ENCODE results near the gene SLC1A1. TPM values are rescaled to one million over a fixed set of nuclear protein-coding genes. Genes with fewer than 3 reads are reported as not detected.
"Not testable (repeated sequence)": the region's sequence is repeated elsewhere in the genome, so short reads cannot be mapped to it uniquely, and the experiment has no call there.

Gene SLC1A1
- total RNA-seq, 1 donor from 2014 or later = 0.10 TPM

DNA sequence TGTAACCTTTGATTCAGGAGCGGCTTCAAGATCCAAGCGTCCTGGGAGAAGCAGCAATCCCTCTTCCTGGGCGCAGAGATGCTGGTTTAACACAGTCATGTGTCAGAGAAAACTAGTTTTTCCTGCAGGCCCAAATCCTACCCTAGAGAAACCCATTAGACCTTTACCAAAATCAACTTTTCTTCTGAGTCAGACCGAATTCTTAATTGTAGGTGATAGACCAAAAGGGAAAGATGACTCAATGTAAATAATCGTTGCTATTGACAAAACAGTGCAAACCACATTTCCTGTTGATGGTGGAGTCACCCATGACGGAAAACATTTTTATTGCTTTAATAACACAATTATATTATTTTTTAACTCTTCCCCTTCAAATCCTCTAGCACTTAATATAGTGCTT is 40.1 kb downstream of the SLC1A1 start:
- Mint-ChIP-seq H3K9me3 (ENCODE audit: unreplicated experiment) (peaks cover 2% of the 10 kb centered on the region), H3K27ac (ENCODE audit: unreplicated experiment) (no peak overlapping the region), H3K27me3 (ENCODE audit: unreplicated experiment) (no peaks in the 10 kb centered on the region), H3K4me1 (ENCODE audit: low read depth, unreplicated experiment) (no peaks in the 10 kb centered on the region), H3K36me3 (ENCODE audit: unreplicated experiment) (no peaks in the 10 kb centered on the region), H3K4me3 (ENCODE audit: unreplicated experiment) (no peak overlapping the region)
- TF ChIP-seq, protein P1, sequence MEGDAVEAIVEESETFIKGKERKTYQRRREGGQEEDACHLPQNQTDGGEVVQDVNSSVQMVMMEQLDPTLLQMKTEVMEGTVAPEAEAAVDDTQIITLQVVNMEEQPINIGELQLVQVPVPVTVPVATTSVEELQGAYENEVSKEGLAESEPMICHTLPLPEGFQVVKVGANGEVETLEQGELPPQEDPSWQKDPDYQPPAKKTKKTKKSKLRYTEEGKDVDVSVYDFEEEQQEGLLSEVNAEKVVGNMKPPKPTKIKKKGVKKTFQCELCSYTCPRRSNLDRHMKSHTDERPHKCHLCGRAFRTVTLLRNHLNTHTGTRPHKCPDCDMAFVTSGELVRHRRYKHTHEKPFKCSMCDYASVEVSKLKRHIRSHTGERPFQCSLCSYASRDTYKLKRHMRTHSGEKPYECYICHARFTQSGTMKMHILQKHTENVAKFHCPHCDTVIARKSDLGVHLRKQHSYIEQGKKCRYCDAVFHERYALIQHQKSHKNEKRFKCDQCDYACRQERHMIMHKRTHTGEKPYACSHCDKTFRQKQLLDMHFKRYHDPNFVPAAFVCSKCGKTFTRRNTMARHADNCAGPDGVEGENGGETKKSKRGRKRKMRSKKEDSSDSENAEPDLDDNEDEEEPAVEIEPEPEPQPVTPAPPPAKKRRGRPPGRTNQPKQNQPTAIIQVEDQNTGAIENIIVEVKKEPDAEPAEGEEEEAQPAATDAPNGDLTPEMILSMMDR (IDR thresholded peaks at IDR 0.05; ENCODE audit: partially characterized antibody, unreplicated experiment) = no peak
- DNase-seq = no peak

DNA sequence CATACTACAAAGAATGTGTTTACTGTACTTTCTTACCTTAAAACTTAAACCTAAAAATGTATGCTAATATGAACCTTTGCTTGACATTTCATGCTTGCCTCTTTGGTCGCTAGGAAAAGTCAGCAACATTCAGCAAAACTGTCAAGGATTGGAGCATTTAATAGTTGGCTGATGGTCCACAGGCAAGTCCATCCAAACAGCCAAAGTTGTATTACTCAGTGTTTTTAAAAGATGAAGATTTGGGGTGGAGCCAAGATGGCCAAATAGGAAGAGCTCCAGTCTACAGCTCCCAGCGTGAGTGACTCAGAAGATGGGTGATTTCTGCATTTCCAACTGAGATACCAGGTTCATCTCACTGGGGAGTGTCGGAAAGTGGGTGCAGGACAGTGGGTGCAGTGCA is 40.6 kb downstream of the SLC1A1 start:
- H3K9me3 Mint-ChIP-seq (ENCODE audit: unreplicated experiment); H3K4me1 Mint-ChIP-seq (ENCODE audit: low read depth, unreplicated experiment); H3K27ac Mint-ChIP-seq (ENCODE audit: unreplicated experiment); DNase-seq; H3K36me3 Mint-ChIP-seq (ENCODE audit: unreplicated experiment); H3K4me3 Mint-ChIP-seq (ENCODE audit: unreplicated experiment); H3K27me3 Mint-ChIP-seq (ENCODE audit: unreplicated experiment): not testable (repeated sequence)

DNA sequence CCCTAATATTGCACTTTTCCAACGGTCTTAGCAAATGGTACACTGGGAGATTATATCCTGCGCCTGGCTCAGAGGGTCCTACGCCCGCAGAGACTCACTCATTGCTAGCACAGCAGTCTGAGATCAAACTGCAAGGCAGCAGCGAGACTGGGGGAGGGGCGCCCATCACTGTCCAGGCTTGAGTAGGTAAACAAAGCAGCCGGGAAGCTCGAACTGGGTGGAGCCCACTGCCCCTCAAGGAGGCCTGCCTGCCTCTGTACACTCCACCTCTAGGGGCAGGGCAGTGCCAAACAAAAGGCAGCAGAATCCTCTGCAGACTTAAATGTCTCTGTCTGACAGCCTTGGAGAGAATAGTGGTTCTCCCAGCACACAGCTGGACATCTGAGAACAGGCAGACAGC is 41.1 kb downstream of the SLC1A1 start:
- DNase-seq = peak; percentile 49
- not testable (repeated sequence) for H3K4me1 Mint-ChIP-seq (ENCODE audit: low read depth, unreplicated experiment); H3K36me3 Mint-ChIP-seq (ENCODE audit: unreplicated experiment); H3K27ac Mint-ChIP-seq (ENCODE audit: unreplicated experiment); H3K4me3 Mint-ChIP-seq (ENCODE audit: unreplicated experiment); H3K27me3 Mint-ChIP-seq (ENCODE audit: unreplicated experiment); H3K9me3 Mint-ChIP-seq (ENCODE audit: unreplicated experiment)

DNA sequence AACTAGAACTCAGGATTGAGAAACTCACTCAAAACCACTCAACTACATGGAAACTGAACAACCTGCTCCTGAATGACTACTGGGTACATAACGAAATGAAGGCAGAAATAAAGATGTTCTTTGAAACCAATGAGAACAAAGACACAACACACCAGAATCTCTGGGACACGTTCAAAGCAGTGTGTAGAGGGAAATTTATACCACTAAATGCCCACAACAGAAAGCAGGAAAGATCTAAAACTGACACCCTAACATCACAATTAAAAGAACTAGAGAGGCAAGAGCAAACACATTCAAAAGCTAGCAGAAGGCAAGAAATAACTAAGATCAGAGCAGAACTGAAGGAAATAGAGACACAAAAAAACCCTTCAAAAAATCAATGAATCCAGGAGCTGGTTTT is 43.6 kb downstream of the SLC1A1 start:
- not testable (repeated sequence) for H3K36me3 Mint-ChIP-seq (ENCODE audit: unreplicated experiment); H3K27me3 Mint-ChIP-seq (ENCODE audit: unreplicated experiment); DNase-seq; H3K4me3 Mint-ChIP-seq (ENCODE audit: unreplicated experiment); H3K4me1 Mint-ChIP-seq (ENCODE audit: low read depth, unreplicated experiment); H3K9me3 Mint-ChIP-seq (ENCODE audit: unreplicated experiment); H3K27ac Mint-ChIP-seq (ENCODE audit: unreplicated experiment)

DNA sequence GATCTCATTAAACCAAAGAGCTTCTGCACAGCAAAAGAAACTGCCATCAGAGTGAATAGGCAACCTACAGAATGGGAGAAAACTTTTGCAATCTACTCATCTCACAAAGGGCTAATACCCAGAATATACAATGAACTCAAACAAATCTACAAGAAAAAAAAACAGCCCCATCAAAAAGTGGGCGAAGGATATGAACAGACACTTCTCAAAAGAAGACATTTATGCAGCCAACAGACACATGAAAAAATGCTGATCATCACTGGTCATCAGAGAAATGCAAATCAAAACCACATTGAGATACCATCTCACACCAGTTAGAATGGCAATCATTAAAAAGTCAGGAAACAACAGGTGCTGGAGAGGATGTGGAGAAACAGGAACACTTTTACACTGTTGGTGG is 45.9 kb downstream of the SLC1A1 start:
- DNase-seq; H3K27me3 Mint-ChIP-seq (ENCODE audit: unreplicated experiment); H3K4me3 Mint-ChIP-seq (ENCODE audit: unreplicated experiment); H3K36me3 Mint-ChIP-seq (ENCODE audit: unreplicated experiment); H3K4me1 Mint-ChIP-seq (ENCODE audit: low read depth, unreplicated experiment); H3K27ac Mint-ChIP-seq (ENCODE audit: unreplicated experiment); H3K9me3 Mint-ChIP-seq (ENCODE audit: unreplicated experiment): not testable (repeated sequence)

DNA sequence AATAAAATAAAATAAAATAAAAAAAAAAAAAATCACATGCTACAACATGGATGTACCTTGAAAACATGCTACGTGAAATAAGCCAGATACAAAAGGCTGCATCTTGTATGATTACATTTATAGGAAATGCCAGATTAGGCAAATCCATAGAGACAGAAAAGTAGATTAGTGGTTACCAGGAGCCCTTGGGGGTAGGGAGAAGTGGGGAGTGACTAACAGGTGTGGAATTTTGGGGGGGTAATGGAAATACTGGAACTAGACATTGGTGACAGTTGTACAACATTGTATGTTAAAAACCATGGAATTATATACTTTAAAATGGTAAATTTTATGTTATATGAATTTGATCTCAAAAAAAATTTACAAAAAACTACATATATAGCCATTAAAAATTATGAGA is 47.3 kb downstream of the SLC1A1 start:
- Mint-ChIP-seq H3K9me3 (ENCODE audit: unreplicated experiment) (no peaks in the 10 kb centered on the region), H3K36me3 (ENCODE audit: unreplicated experiment) (no peaks in the 10 kb centered on the region), H3K27me3 (ENCODE audit: unreplicated experiment) (no peaks in the 10 kb centered on the region), H3K27ac (ENCODE audit: unreplicated experiment) (no peak overlapping the region), H3K4me3 (ENCODE audit: unreplicated experiment) (no peak overlapping the region), H3K4me1 (ENCODE audit: low read depth, unreplicated experiment) (no peaks in the 10 kb centered on the region)
- no peak for DNase-seq
- TF ChIP-seq, protein P1 (IDR thresholded peaks at IDR 0.05; ENCODE audit: partially characterized antibody, unreplicated experiment) = no peak

DNA sequence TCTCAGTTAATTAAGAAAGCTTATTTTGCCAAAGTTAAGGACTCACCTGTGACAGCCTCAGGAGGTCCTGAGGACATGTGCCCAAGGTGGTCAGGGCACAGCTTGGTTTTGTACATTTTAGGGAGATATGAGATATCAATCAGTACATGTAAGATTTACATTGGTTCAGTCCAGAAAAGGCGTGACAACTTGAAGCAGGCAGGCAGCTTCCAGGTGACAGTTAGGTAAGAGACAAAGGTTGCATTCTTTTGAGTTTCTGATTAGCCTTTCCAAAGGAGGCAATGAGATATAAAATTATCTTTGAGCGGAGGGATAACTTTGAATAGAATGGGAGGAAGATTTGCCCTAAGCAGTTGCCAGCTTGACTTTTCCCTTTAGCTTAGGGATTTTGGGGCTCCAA is 47.8 kb downstream of the SLC1A1 start:
- H3K9me3 Mint-ChIP-seq (ENCODE audit: unreplicated experiment) = no peaks in the 10 kb centered on the region
- H3K4me1 Mint-ChIP-seq (ENCODE audit: low read depth, unreplicated experiment) = no peaks in the 10 kb centered on the region
- no peak overlapping the region for H3K27ac Mint-ChIP-seq (ENCODE audit: unreplicated experiment)
- H3K36me3 Mint-ChIP-seq (ENCODE audit: unreplicated experiment) = no peaks in the 10 kb centered on the region
- no peak for DNase-seq
- no peak overlapping the region for H3K4me3 Mint-ChIP-seq (ENCODE audit: unreplicated experiment)
- TF ChIP-seq, protein P1 (IDR thresholded peaks at IDR 0.05; ENCODE audit: partially characterized antibody, unreplicated experiment) = no peak
- H3K27me3 Mint-ChIP-seq (ENCODE audit: unreplicated experiment) = no peaks in the 10 kb centered on the region

Measured in glutamatergic neuron (in vitro differentiated cells).